CD14-positive monocyte (primary cell): ENCODE measurements around the gene ALDH1B1. TPM values are rescaled to one million over a fixed set of nuclear protein-coding genes. Genes with fewer than 3 reads are reported as not detected.

Experiments used
- DNase-seq, 3 donors: peaks; one replicate each; pipeline ENCODE4 v3.0.0-alpha.2; 2011 to 2022
- H2AFZ ChIP-seq: 2 replicates; pipeline ENCODE4 v1.6.0; 2012; ENCODE audit warnings: mild to moderate bottlenecking, low read depth, low read length, inconsistent platforms; ENCODE audit not compliant: insufficient read depth, poor library complexity, severe bottlenecking
- H3K27ac ChIP-seq, 2 donors: 1 replicate in 1 of 2; 2 replicates in 1 of 2; pipeline ENCODE4 v1.5.1; 2012 to 2013; ENCODE audit warnings: low read length in 2 of 2, control low read depth in 1 of 2, inconsistent platforms in 1 of 2, low read depth in 1 of 2, mild to moderate bottlenecking in 1 of 2
- H3K27me3 ChIP-seq, 2 donors: one replicate each; pipeline versions ENCODE4 v1.6.0 to v1.6.1; 2011 to 2013; ENCODE audit warnings: low read length in 2 of 2; ENCODE audit not compliant: control insufficient read depth in 2 of 2, insufficient read depth in 2 of 2
- H3K36me3 ChIP-seq, 2 donors: replicated peaks in 1 of 2; 1 replicate in 1 of 2; 2 replicates in 1 of 2; pipeline versions ENCODE4 v1.5.1 to v1.6.1; 2012 to 2013; ENCODE audit warnings: low read length in 2 of 2, control low read depth in 1 of 2, inconsistent platforms in 1 of 2, mild to moderate bottlenecking in 1 of 2; ENCODE audit not compliant: insufficient read depth in 2 of 2, control insufficient read depth in 1 of 2
- H3K4me1 ChIP-seq, 2 donors: 1 replicate in 1 of 2; 2 replicates in 1 of 2; pipeline versions ENCODE4 v1.5.1 to v1.6.1; 2012 to 2013; ENCODE audit warnings: low read length in 2 of 2, control low read depth in 1 of 2, inconsistent platforms in 1 of 2, mild to moderate bottlenecking in 1 of 2, moderate library complexity in 1 of 2; ENCODE audit not compliant: insufficient read depth in 2 of 2, control insufficient read depth in 1 of 2
- H3K4me2 ChIP-seq: replicated peaks from 2 replicates; pipeline ENCODE3; 2012; ENCODE audit warnings: low read length, moderate library complexity, mild to moderate bottlenecking; ENCODE audit not compliant: poor library complexity, severe bottlenecking; ENCODE audit errors: extremely low read depth
- H3K4me3 ChIP-seq, 3 experiments: fragments of 200-600 bp in 1 of 3; sonication (generic) in 1 of 3; replicated peaks in 1 of 3; 1 replicate in 2 of 3; 2 replicates in 1 of 3; pipeline ENCODE4 v1.5.1; 2011 to 2013; ENCODE audit warnings: low read length in 3 of 3, mild to moderate bottlenecking in 3 of 3, control low read depth in 2 of 3, low read depth in 2 of 3, inconsistent platforms in 1 of 3, moderate library complexity in 1 of 3
- H3K79me2 ChIP-seq: 2 replicates; pipeline ENCODE4 v1.6.0; 2012; ENCODE audit warnings: mild to moderate bottlenecking, control low read depth, inconsistent platforms, low read length, moderate library complexity; ENCODE audit not compliant: insufficient read depth
- H3K9ac ChIP-seq: 2 replicates; pipeline ENCODE4 v1.6.0; 2017; ENCODE audit warnings: low read length, mild to moderate bottlenecking; ENCODE audit not compliant: insufficient read depth, poor library complexity, severe bottlenecking
- H3K9me3 ChIP-seq, 2 donors: replicated peaks in 1 of 2; 1 replicate in 1 of 2; 2 replicates in 1 of 2; pipeline versions ENCODE4 v1.5.1 to v1.6.1; 2012 to 2013; ENCODE audit warnings: low read length in 2 of 2, control low read depth in 1 of 2; ENCODE audit not compliant: control insufficient read depth in 1 of 2, insufficient read depth in 1 of 2
- H4K20me1 ChIP-seq: 2 replicates; pipeline ENCODE4 v1.6.0; 2012; ENCODE audit warnings: mild to moderate bottlenecking, low read length, control low read depth, moderate library complexity; ENCODE audit not compliant: insufficient read depth
- H3K27ac Mint-ChIP-seq, 7 donors: one replicate each; pipeline ENCODE4 v1.8.0; 2020; ENCODE audit warnings: mild to moderate bottlenecking in 7 of 7, mixed read lengths in 7 of 7, moderate library complexity in 6 of 7, inconsistent platforms in 2 of 7
- H3K27me3 Mint-ChIP-seq, 3 donors: one replicate each; pipeline ENCODE4 v1.8.0; 2021 to 2022; ENCODE audit warnings: low read depth in 3 of 3, mild to moderate bottlenecking in 3 of 3, mixed read lengths in 3 of 3, moderate library complexity in 3 of 3, inconsistent platforms in 1 of 3
- H3K36me3 Mint-ChIP-seq, 2 donors: one replicate each; pipeline ENCODE4 v1.8.0; 2020; ENCODE audit warnings: mixed read lengths in 2 of 2, inconsistent platforms in 1 of 2, mild to moderate bottlenecking in 1 of 2
- H3K4me1 Mint-ChIP-seq: one replicate; pipeline ENCODE4 v1.8.0; 2020; ENCODE audit warnings: mild to moderate bottlenecking, mixed read lengths
- H3K4me3 Mint-ChIP-seq, 2 donors: one replicate each; pipeline ENCODE4 v1.8.0; 2020; ENCODE audit warnings: mild to moderate bottlenecking in 2 of 2, mixed read lengths in 2 of 2, moderate library complexity in 1 of 2
- H3K9me3 Mint-ChIP-seq, 7 donors: one replicate each; pipeline ENCODE4 v1.8.0; 2020 to 2022; ENCODE audit warnings: mixed read lengths in 7 of 7, mild to moderate bottlenecking in 6 of 7, moderate library complexity in 6 of 7, inconsistent platforms in 2 of 7
- CTCF ChIP-seq: fragments of 200-600 bp; IDR thresholded peaks from one replicate; pipeline ENCODE4 v1.8.0; 2022; ENCODE audit warnings: antibody characterized with exemption, mild to moderate bottlenecking
- WGBS: methylation state at CpG from one replicate; pipeline ENCODE4 v1.1.5; 2013; ENCODE audit warnings: missing lambda C conversion rate; ENCODE audit not compliant: insufficient coverage; 5-methylcytosine and 5-hydroxymethylcytosine counted together
- intact Hi-C, 2 donors: fragments of 100-400 bp; cut with micrococcal nuclease; formaldehyde crosslinking; loops; one replicate each; pipeline versions ENCODE4 v1.15.0 to v1.15.1; 2023
- polyA plus RNA-seq, 3 donors: library from polyadenylated mRNA; depleted of rRNA in 1 of 3; unstranded in 2 of 3; stranded (reverse) in 1 of 3; fragments of 300-500 nt in 2 of 3; fragments of >200 nt in 1 of 3; fragmentation: Illumina TruSeq in 2 of 3; gene quantifications; 1 replicate in 2 of 3; 2 replicates in 1 of 3; pipeline ENCODE4 v1.2.3, GENCODE V29; 2012 to 2021

The ALDH1B1 gene
- polyA plus RNA-seq, 3 donors, result 1.00 to 4.5 (median 3.8) TPM

GRCh38 chr9:38443597-38443996, 51.1 kb downstream of the ALDH1B1 start:
- no peak overlapping the region for H3K27ac Mint-ChIP-seq

GRCh38 chr9:38445154-38446043, 52.9 kb downstream of the ALDH1B1 start:
- DNase-seq, result no peak
- H3K79me2 ChIP-seq, result no peaks in the 10 kb centered on the region

More at GRCh38 chr9:38443597-38443996, 51.1 kb downstream of the ALDH1B1 start:
- Histone ChIP-seq H3K9me3 (no peaks in the 10 kb centered on the region), H2AFZ (no peak overlapping the region), H3K36me3 (no peaks in the 10 kb centered on the region), H3K27ac (no peak overlapping the region), H3K79me2 (no peaks in the 10 kb centered on the region), H3K9ac (no peak overlapping the region), H4K20me1 (no peaks in the 10 kb centered on the region), H3K4me3 (no peak overlapping the region), H3K4me1 (peaks cover 0 to 3% of the 10 kb centered on the region in 2 donors), H3K4me2 (no peak overlapping the region), H3K27me3 (no peaks in the 10 kb centered on the region)
- no peak for TF ChIP-seq CTCF
- Mint-ChIP-seq H3K4me1 (peaks cover 12% of the 10 kb centered on the region), H3K27me3 (peaks cover 4 to 6% (median 5%) of the 10 kb centered on the region in 3 donors), H3K9me3 (peaks cover 0 to 11% (median 2%) of the 10 kb centered on the region in 7 donors), H3K36me3 (no peaks in the 10 kb centered on the region), H3K4me3 (no peak overlapping the region)
- intact Hi-C loops, result no loop called here
- no peak for DNase-seq
- WGBS, result 100% methylated on average over 1 of the region's 2 CpGs

More at GRCh38 chr9:38445154-38446043, 52.9 kb downstream of the ALDH1B1 start:
- no peak overlapping the region for H2AFZ ChIP-seq
- H3K27ac ChIP-seq, result no peak overlapping the region
- no peaks in the 10 kb centered on the region for H3K36me3 Mint-ChIP-seq
- no peaks in the 10 kb centered on the region for H3K9me3 ChIP-seq
- intact Hi-C loops, result no loop called here
- H3K36me3 ChIP-seq, result no peaks in the 10 kb centered on the region
- H4K20me1 ChIP-seq, result no peaks in the 10 kb centered on the region
- H3K9ac ChIP-seq, result no peak overlapping the region
- no peaks in the 10 kb centered on the region for H3K27me3 ChIP-seq
- H3K4me3 ChIP-seq, result no peak overlapping the region
- no peak overlapping the region for H3K27ac Mint-ChIP-seq
- H3K4me1 ChIP-seq, result peaks cover 0 to 1% of the 10 kb centered on the region in 2 donors
- 44% methylated on average over 2 of the region's 11 CpGs for WGBS
- no peak for TF ChIP-seq CTCF
- no peak overlapping the region for H3K4me2 ChIP-seq
- H3K27me3 Mint-ChIP-seq, result peaks cover 3 to 6% (median 5%) of the 10 kb centered on the region in 3 donors
- H3K9me3 Mint-ChIP-seq, result peaks cover 2 to 22% (median 4%) of the 10 kb centered on the region in 7 donors
- no peak overlapping the region for H3K4me3 Mint-ChIP-seq
- H3K4me1 Mint-ChIP-seq, result peaks cover 9% of the 10 kb centered on the region
